GM12878 (cell line): ENCODE data around the gene GPR62. TPM values are rescaled to one million over a fixed set of nuclear protein-coding genes. Genes with fewer than 3 reads are reported as not detected.

Experiments used
- BCL11A ChIP-seq: IDR thresholded peaks from 2 replicates; pipeline ENCODE4 v1.6.1; 2011; ENCODE audit warnings: low read depth, low read length
- CHD2 ChIP-seq: IDR thresholded peaks from 2 replicates; pipeline ENCODE4 v1.6.1; 2011; ENCODE audit warnings: low read depth, low read length, improper control_type of control experiment, borderline replicate concordance
- FOS ChIP-seq: IDR thresholded peaks from 3 replicates; pipeline ENCODE4 v1.6.1; 2011; ENCODE audit warnings: borderline replicate concordance; ENCODE audit not compliant: insufficient read length; ENCODE audit errors: extremely low read depth
- FOXM1 ChIP-seq: IDR thresholded peaks from 2 replicates; pipeline ENCODE4 v1.6.1; 2012; ENCODE audit warnings: low read depth, mild to moderate bottlenecking, inconsistent platforms, low read length, moderate library complexity
- HDAC2 ChIP-seq: fragments of 200-600 bp; sonication (generic); IDR thresholded peaks from 2 replicates; pipeline ENCODE4 v1.6.1; 2017
- NRF1 ChIP-seq: conservative IDR thresholded peaks from 2 replicates; pipeline ENCODE4 v1.6.1; 2011; ENCODE audit warnings: mild to moderate bottlenecking, low read depth, low read length, improper control_type of control experiment
- PAX5 ChIP-seq: IDR thresholded peaks from 2 replicates; pipeline ENCODE4 v1.6.1; 2011; ENCODE audit warnings: low read depth, low read length, borderline replicate concordance
- POLR2AphosphoS5 ChIP-seq: IDR thresholded peaks from 2 replicates; pipeline ENCODE4 v1.6.1; 2011; ENCODE audit warnings: mild to moderate bottlenecking, low read length, inconsistent platforms
- RFX5 ChIP-seq: IDR thresholded peaks from 2 replicates; pipeline ENCODE4 v1.6.1; 2011; ENCODE audit warnings: low read depth, low read length, improper control_type of control experiment
- TCF3 ChIP-seq: IDR thresholded peaks from 2 replicates; pipeline ENCODE4 v1.6.1; 2012; ENCODE audit warnings: low read depth, mild to moderate bottlenecking, low read length, borderline replicate concordance; ENCODE audit not compliant: insufficient read depth
- ZSCAN29 ChIP-seq: fragments of 450-650 bp; IDR thresholded peaks from 2 replicates; pipeline ENCODE4 v1.6.1; 2017; ENCODE audit warnings: mild to moderate bottlenecking, moderate library complexity
- polyA plus RNA-seq, 11 experiments: library from polyadenylated mRNA; depleted of rRNA in 4 of 11; unstranded in 6 of 11; stranded (reverse) in 5 of 11; fragments of >200 nt; fragmentation: Nextera tagmentation in 4 of 11; fragmentation: Illumina TruSeq in 1 of 11; extraction: Ambion mirVana in 4 of 11; extraction: Trizol in 1 of 11; gene quantifications; 1 replicate in 1 of 11; 2 replicates in 10 of 11; pipeline versions ENCODE4 v1.2.1 to v1.2.3, GENCODE V29; 2011 to 2016; ENCODE audit warnings: inconsistent platforms in 2 of 11, missing spikeins in 2 of 11, low read depth in 1 of 11
- total RNA-seq, 4 experiments: library from RNA; depleted of rRNA in 3 of 4; stranded (reverse); fragments of >200 nt in 3 of 4; fragmentation: Illumina TruSeq in 1 of 4; extraction: Trizol in 1 of 4; gene quantifications; 2 replicates each; pipeline versions ENCODE4 v1.2.1 to v1.2.3, GENCODE V29; 2013 to 2021
- TF ChIP-seq, protein P1 (sequence below): IDR thresholded peaks from 2 replicates; pipeline ENCODE4 v1.6.1; 2011; ENCODE audit warnings: borderline replicate concordance, low read depth, mild to moderate bottlenecking, moderate library complexity, mixed read lengths, low read length; ENCODE audit not compliant: insufficient read depth; ENCODE audit errors: extremely low read length
- TF ChIP-seq, protein P2 (sequence below): fragments of 450-650 bp; IDR thresholded peaks from 2 replicates; pipeline ENCODE4 v1.6.1; 2017; ENCODE audit warnings: low read depth, mild to moderate bottlenecking, moderate library complexity
- TF ChIP-seq, protein P3 (sequence below): fragments of 450-650 bp; IDR thresholded peaks from 2 replicates; pipeline ENCODE4 v1.6.1; 2016; ENCODE audit warnings: mild to moderate bottlenecking, moderate library complexity, borderline replicate concordance
- TF ChIP-seq, protein P4 (sequence below): fragments of 450-650 bp; IDR thresholded peaks from 2 replicates; pipeline ENCODE4 v1.6.1; 2014; ENCODE audit warnings: mild to moderate bottlenecking
- TF ChIP-seq, protein P5 (sequence below): IDR thresholded peaks from 2 replicates; pipeline ENCODE4 v1.6.1; 2012; ENCODE audit warnings: low read depth, low read length, improper control_type of control experiment

GPR62 gene
- total and polyA plus RNA-seq, 10 of the 15 experiments (the other 5 are each of a cell fraction or from before 2014, with no cell fraction given): not detected

DNA sequence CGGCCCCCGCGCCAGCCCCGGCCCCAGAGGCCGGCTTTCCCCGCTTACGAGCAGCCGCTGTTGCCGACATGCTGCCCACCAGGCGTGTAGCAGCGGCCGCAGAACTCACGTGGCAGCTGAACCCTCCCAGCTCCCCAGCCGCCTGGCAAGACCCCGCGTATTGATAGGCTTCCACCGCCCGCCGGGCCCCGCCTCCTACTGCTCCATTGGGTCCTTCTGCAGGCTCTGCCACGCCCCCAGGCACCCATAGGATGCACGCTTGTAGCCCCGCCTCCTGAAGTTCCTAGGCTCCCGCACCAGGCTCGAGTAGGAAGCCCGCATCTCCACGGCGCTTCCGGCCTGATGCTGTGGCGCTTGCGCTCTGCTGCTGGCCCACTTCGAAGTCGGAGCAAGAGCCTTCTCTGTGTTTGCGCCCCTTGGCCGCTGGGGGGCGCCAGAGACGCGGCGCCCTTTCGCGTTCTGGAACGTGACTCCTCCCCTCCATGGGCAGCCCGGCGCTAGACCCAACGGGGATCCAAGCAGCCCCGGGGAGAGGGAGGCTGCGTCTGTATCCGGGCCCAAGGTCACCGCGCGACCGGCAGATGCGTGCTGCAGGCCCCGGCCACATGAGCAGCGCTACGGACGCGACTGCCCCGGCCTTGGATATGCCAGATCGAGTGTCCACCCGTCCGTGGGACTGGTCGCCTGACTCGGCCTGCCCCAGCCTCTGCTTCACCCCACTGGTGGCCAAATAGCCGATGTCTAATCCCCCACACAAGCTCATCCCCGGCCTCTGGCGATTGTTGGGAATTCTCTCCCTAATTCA is 13.2 kb upstream of the GPR62 start, which contains the start of the genes PARP3 and RRP9 (continued):
- TF ChIP-seq, protein P1, sequence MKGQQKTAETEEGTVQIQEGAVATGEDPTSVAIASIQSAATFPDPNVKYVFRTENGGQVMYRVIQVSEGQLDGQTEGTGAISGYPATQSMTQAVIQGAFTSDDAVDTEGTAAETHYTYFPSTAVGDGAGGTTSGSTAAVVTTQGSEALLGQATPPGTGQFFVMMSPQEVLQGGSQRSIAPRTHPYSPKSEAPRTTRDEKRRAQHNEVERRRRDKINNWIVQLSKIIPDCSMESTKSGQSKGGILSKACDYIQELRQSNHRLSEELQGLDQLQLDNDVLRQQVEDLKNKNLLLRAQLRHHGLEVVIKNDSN: peak; percentile 66
- peak; percentile 58; the same call in 1 of the 2 replicates for TF ChIP-seq RFX5
- TF ChIP-seq, protein P2, sequence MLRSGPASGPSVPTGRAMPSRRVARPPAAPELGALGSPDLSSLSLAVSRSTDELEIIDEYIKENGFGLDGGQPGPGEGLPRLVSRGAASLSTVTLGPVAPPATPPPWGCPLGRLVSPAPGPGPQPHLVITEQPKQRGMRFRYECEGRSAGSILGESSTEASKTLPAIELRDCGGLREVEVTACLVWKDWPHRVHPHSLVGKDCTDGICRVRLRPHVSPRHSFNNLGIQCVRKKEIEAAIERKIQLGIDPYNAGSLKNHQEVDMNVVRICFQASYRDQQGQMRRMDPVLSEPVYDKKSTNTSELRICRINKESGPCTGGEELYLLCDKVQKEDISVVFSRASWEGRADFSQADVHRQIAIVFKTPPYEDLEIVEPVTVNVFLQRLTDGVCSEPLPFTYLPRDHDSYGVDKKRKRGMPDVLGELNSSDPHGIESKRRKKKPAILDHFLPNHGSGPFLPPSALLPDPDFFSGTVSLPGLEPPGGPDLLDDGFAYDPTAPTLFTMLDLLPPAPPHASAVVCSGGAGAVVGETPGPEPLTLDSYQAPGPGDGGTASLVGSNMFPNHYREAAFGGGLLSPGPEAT: peak; percentile 25; the same call in 1 of the 2 replicates
- peak; percentile 5; the same call in 1 of the 2 replicates for TF ChIP-seq PAX5
- TF ChIP-seq POLR2AphosphoS5: peak; percentile 70
- TF ChIP-seq FOXM1: no peak
- no peak for TF ChIP-seq BCL11A
- 0 out of 2 replicates have a peak, but pooled peaks have one; percentile 37 for TF ChIP-seq ZSCAN29
- TF ChIP-seq FOS: peak; percentile 64
- TF ChIP-seq TCF3: 0 out of 2 replicates have a peak, but pooled peaks have one; percentile 29
- no peak; the same call in 1 of the 2 replicates for TF ChIP-seq HDAC2
- TF ChIP-seq CHD2: peak; percentile 91
- TF ChIP-seq, protein P3, sequence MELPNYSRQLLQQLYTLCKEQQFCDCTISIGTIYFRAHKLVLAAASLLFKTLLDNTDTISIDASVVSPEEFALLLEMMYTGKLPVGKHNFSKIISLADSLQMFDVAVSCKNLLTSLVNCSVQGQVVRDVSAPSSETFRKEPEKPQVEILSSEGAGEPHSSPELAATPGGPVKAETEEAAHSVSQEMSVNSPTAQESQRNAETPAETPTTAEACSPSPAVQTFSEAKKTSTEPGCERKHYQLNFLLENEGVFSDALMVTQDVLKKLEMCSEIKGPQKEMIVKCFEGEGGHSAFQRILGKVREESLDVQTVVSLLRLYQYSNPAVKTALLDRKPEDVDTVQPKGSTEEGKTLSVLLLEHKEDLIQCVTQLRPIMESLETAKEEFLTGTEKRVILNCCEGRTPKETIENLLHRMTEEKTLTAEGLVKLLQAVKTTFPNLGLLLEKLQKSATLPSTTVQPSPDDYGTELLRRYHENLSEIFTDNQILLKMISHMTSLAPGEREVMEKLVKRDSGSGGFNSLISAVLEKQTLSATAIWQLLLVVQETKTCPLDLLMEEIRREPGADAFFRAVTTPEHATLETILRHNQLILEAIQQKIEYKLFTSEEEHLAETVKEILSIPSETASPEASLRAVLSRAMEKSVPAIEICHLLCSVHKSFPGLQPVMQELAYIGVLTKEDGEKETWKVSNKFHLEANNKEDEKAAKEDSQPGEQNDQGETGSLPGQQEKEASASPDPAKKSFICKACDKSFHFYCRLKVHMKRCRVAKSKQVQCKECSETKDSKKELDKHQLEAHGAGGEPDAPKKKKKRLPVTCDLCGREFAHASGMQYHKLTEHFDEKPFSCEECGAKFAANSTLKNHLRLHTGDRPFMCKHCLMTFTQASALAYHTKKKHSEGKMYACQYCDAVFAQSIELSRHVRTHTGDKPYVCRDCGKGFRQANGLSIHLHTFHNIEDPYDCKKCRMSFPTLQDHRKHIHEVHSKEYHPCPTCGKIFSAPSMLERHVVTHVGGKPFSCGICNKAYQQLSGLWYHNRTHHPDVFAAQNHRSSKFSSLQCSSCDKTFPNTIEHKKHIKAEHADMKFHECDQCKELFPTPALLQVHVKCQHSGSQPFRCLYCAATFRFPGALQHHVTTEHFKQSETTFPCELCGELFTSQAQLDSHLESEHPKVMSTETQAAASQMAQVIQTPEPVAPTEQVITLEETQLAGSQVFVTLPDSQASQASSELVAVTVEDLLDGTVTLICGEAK: peak; percentile 63; the same call in 1 of the 2 replicates
- TF ChIP-seq, protein P4, sequence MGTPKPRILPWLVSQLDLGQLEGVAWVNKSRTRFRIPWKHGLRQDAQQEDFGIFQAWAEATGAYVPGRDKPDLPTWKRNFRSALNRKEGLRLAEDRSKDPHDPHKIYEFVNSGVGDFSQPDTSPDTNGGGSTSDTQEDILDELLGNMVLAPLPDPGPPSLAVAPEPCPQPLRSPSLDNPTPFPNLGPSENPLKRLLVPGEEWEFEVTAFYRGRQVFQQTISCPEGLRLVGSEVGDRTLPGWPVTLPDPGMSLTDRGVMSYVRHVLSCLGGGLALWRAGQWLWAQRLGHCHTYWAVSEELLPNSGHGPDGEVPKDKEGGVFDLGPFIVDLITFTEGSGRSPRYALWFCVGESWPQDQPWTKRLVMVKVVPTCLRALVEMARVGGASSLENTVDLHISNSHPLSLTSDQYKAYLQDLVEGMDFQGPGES: peak; percentile 88
- TF ChIP-seq NRF1: peak; percentile 78
- TF ChIP-seq, protein P5, sequence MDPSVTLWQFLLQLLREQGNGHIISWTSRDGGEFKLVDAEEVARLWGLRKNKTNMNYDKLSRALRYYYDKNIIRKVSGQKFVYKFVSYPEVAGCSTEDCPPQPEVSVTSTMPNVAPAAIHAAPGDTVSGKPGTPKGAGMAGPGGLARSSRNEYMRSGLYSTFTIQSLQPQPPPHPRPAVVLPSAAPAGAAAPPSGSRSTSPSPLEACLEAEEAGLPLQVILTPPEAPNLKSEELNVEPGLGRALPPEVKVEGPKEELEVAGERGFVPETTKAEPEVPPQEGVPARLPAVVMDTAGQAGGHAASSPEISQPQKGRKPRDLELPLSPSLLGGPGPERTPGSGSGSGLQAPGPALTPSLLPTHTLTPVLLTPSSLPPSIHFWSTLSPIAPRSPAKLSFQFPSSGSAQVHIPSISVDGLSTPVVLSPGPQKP: peak; percentile 83
